ENCODE data around the gene PPFIA3.
A peak's percentile ranks its signal among the peaks of the same experiment; 100 is the strongest.

The PPFIA3 gene

GRCh38 chr19:49148044-49148682 lies 28.8 kb downstream of the PPFIA3 start:
- H3K4me3 ChIP-seq (ENCODE audit: low read depth, low read length): no peak overlapping the region
- TF ChIP-seq, protein P1, sequence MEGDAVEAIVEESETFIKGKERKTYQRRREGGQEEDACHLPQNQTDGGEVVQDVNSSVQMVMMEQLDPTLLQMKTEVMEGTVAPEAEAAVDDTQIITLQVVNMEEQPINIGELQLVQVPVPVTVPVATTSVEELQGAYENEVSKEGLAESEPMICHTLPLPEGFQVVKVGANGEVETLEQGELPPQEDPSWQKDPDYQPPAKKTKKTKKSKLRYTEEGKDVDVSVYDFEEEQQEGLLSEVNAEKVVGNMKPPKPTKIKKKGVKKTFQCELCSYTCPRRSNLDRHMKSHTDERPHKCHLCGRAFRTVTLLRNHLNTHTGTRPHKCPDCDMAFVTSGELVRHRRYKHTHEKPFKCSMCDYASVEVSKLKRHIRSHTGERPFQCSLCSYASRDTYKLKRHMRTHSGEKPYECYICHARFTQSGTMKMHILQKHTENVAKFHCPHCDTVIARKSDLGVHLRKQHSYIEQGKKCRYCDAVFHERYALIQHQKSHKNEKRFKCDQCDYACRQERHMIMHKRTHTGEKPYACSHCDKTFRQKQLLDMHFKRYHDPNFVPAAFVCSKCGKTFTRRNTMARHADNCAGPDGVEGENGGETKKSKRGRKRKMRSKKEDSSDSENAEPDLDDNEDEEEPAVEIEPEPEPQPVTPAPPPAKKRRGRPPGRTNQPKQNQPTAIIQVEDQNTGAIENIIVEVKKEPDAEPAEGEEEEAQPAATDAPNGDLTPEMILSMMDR (IDR thresholded peaks at IDR 0.05; ENCODE audit: low read depth, low read length, missing control alignments): no peak

DNA sequence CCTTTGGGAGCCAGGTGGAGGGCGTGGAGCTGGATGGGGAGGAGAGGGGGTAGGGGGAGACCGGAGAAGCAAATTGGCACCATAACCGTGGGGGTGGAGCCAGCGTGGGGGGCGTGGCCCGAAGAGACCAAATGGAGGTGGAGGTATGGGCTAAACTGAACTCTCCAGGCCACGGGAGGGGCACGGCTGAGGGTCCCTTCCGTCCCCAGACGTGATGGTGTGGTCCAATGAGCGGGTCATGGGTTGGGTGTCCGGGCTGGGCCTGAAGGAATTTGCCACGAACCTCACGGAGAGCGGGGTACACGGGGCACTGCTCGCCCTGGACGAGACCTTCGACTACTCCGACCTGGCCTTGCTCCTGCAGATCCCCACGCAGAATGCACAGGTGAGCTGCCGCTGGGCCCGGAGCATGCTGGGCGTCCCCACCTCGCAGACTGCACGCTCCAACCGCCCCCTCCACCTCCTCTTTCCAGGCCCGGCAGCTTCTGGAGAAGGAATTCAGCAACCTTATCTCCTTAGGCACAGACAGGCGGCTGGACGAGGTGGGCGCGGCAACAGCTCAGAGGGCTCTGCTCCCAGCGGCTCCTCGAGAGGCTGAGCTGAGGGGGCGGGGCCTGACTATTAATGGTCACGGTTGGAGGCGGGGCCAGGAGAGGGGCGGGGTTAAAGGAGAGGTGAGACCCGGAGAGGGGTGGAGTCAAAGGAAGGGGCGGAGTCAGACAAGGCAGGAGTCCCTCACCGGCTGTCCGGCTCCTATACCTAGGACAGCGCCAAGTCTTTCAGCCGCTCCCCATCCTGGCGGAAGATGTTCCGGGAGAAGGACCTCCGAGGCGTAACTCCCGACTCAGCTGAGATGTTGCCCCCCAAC lies 29.7 kb downstream of the PPFIA3 start:
- H3K4me3 ChIP-seq (ENCODE audit: low read depth, low read length): no peak overlapping the region
- TF ChIP-seq, protein P1 (IDR thresholded peaks at IDR 0.05; ENCODE audit: low read depth, low read length, missing control alignments): no peak
- DNase-seq (ENCODE audit: low read depth): peak; percentile 29

More at GRCh38 chr19:49148044-49148682, 28.8 kb downstream of the PPFIA3 start:
- DNase-seq (ENCODE audit: low read depth): no peak

DNA sequence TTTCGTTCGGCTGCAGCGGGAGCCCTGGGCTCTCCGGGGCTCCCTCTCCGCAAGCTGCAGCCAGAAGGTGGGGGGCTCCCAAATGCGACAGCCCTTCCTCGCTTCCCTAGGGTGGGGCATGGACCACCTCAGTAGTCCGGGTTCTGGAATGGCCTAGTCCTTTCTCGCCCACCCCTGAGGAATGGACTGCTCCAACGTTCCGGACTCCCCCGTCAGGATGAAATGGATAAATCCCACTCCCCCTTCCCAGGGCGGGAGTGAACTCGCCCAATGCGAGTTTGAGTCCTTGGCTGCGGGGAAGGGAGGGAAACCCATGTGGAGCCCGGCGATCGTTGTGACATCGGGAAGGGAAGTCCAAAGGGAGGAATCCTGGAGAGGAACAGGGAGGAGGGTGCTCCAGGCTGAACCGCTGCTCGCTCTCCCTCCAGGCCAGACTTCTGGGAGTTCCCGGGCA lies 30.3 kb downstream of the PPFIA3 start:
- H3K4me3 ChIP-seq (ENCODE audit: low read depth, low read length): peak overlapping the region; percentile 31
- no peak for DNase-seq (ENCODE audit: low read depth)
- TF ChIP-seq, protein P1 (IDR thresholded peaks at IDR 0.05; ENCODE audit: low read depth, low read length, missing control alignments): no peak

DNA sequence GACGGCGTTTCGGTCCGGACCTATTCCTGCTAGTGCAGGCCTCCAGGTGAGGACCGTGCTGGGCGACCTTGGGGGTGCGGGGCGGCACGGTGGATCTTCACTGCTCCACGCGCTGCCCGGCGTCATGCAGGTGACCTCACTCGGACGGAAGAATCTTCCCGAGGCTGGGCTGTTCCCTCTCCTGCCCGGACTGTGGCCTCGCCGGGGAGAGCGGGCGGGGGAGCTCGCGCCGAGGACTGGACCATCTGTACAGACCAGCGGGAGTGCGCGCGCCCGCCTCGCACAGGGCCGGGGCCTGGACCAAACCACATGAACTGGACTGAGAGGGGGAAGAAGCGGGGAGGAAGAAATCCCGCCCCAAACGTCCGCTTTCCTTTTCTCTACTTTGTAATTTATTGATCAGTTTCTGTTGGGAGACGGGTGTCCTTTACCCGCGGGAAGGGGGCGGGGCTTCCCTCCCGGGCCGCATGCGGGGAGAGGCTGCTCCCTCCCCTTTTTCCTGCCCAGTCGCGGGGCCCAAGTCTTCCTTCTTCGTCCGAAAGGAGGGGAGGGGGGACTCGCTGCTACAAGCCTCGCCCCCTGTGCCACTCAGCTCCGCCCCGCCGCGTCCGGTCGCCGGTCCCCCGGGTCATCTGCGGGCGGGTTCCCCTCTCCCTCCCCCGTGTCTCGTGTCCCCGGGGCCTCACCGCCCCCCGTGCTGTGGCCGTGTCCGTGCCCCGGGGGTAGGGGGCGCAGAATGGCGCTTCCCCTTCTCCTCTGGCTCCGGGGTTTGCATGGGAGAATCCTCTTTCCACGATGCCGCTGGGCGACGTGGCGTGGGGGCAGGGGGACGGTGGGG lies 31.0 kb downstream of the PPFIA3 start:
- TF ChIP-seq, protein P1 (IDR thresholded peaks at IDR 0.05; ENCODE audit: low read depth, low read length, missing control alignments): no peak
- no peak for DNase-seq (ENCODE audit: low read depth)
- H3K4me3 ChIP-seq (ENCODE audit: low read depth, low read length): peak overlapping the region; percentile 31

GRCh38 chr19:49150944-49151243 lies 31.6 kb downstream of the PPFIA3 start:
- DNase-seq (ENCODE audit: low read depth): no peak
- no peak overlapping the region for H3K4me3 ChIP-seq (ENCODE audit: low read depth, low read length)
- TF ChIP-seq, protein P1 (IDR thresholded peaks at IDR 0.05; ENCODE audit: low read depth, low read length, missing control alignments): no peak

DNA sequence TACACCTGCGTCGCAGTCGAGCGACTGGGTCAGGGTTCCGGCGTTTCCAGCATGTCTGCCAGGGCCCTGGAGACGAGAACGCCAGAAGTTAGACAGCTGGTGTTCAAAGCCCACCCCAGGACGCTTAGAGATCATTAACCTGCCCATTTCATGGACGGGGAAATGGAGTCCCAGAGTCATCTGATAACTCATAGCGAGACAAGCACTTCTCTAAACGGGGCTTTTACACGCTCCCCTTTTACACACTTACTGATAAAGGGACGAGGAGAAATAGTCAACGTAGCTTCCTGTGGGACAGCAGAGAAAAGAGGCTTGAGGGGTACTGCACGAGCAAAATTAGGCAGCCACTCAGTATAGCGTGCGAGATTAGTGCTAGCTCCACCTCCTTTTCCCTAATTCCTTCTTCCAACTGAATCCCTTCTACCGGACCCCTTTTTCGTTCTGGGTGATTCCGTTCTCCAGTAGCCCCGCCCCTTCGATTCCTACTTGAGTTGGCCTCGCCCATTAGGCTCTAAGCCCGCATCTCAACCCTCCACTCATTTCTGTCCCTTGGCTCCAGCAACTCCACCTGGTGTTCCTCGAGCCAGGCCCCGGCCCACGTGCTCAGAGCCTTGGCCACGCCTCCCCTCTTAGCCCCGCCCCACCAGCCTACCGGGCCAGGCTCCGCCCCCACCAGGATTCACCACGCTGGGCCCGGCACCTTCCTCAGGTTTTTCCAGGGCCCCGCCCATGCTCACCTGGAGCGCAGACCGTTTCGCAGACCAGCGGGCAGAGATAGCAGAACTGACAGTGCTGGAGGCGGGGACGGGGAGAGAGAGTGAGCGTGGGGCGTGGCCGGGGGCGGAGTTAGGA lies 32.1 kb downstream of the PPFIA3 start:
- no peak for DNase-seq (ENCODE audit: low read depth)
- no peak overlapping the region for H3K4me3 ChIP-seq (ENCODE audit: low read depth, low read length)
- TF ChIP-seq, protein P1 (IDR thresholded peaks at IDR 0.05; ENCODE audit: low read depth, low read length, missing control alignments): no peak

Data from GM12864 (cell line).